HG03196 (cell line): ENCODE data around the gene TECTA.

ENCODE experiments used
- ATAC-seq: cut with Tn5 transposase; IDR thresholded peaks from one replicate; pipeline ENCODE4 v1.9.1; 2021; ENCODE audit not compliant: unreplicated experiment

The TECTA gene

DNA sequence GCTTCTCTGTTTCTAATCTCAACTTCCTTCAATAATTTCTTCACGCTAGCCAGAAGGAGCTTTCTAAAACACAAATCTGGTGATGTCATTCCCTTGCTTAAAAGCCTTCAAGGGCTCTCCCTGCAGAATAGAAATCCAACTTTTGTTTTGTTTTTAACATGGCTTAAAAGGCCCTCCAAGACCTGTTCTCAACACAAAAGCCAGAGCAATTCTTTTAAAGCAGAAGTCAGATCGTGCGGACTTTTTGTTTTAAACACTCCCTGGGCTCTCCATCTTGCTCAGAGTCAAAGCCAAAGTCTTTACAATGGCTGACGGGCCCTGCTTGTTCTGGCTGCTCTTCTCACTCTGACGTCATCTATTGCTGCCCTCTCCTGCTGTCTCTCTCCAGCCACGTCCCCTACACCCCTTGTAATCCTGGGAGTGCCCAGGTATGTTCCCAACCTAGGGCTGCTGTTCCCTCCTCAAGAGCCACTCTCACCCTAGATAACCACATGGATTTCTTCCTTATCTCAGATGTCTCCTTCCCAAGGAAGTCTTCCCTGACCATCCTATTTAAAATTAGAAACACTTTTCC is 22.5 kb downstream of the TECTA start:
- no peak for ATAC-seq

DNA sequence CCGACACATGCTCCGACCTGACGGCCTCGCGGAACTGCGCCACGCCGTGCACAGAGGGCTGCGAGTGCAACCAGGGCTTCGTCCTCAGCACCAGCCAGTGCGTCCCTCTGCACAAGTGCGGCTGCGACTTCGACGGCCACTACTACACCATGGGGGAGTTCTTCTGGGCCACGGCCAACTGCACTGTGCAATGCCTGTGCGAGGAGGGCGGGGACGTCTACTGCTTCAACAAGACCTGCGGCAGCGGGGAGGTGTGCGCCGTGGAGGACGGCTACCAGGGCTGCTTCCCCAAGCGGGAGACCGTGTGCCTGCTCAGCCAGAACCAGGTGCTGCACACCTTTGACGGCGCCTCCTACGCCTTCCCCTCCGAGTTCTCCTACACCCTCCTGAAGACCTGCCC is 26.8 kb downstream of the TECTA start:
- no peak for ATAC-seq

DNA sequence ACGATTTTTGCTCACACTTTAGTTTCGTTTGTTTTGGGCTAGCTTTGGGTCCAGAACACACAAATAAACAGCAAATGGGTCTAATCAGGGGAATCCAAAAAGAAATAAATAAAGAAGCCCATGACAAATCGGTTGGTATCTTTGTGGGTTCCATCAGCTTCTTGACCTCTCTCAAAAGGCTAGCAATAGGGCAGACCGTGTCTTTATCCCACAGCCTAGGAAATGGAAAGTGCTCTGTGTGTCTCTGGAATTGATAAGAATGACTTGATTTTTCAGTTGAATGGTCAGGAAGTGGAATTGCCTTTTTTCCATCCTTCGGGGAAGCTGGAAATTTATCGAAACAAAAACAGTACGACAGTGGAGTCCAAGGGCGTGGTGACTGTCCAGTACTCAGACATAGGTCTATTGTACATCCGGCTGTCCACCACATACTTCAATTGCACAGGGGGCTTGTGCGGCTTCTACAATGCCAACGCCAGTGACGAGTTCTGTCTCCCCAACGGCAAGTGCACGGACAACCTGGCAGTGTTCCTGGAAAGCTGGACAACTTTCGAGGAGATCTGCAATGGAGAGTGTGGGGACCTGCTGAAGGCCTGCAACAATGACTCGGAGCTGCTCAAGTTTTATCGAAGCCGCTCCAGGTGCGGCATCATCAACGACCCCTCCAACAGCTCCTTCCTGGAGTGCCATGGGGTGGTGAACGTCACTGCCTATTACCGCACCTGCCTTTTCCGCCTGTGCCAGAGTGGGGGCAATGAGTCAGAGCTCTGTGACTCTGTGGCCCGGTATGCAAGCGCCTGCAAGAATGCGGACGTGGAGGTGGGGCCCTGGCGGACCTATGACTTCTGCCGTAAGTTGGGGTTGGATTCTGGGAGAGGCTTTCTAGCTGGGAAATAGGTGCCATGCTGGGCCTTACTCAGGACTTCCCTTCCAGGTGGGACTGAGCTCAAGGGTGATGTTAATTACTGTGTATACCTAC is 28.6 kb downstream of the TECTA start:
- no peak for ATAC-seq

DNA sequence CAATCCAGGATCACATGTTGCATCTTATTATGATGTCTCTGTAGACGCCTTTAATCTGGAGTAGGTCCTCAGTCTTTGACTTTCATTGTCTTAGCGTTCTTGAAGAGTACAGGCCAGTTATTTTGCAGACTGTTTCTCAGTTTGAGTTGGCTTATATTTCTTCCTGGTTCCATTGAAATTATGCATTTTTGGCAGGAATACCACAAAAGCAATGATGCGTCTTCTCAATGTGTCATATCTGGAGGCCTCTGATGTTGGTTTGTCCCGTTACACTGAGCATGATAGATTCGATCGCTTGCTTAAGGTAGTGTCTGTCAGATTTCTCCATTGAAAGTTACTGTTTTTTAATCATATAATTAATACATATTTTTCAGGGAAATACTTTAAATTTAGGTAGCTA is 30.6 kb downstream of the TECTA start:
- no peak for ATAC-seq

DNA sequence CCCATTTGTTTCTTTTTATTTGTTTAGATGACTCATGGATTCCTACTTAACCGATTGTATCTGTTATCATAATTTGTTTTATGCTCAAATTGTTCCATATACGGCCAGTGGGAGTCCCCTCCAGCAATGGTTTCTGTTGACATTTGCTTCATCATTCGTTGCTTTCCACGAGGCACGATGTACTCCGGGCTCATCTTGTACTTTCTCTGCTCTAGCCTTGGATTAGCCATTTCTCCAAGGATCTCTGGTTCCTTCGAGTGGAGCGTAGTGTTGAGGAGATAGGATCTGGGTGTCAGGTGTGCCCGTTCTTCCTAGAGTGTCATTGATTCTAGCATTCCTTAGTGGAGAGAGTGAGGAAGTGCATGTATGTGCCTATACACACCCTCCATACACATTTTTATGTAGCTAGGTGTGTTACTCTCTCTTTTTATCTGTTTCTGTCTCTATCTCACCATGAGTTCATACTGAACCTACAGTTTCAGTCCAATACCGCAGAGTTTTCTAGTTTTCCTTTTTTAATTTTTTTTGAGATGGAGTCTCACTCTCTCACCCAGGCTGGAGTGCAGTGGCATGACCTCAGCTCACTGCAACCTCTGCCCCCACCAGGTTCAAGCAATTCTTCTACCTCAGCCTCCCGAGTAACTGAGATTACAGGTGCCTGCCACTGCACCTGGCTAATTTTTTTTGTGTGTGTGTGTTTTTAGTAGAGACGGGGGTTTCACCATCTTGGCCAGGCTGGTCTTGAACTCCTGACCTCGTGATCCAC is 31.4 kb downstream of the TECTA start:
- ATAC-seq: no peak

DNA sequence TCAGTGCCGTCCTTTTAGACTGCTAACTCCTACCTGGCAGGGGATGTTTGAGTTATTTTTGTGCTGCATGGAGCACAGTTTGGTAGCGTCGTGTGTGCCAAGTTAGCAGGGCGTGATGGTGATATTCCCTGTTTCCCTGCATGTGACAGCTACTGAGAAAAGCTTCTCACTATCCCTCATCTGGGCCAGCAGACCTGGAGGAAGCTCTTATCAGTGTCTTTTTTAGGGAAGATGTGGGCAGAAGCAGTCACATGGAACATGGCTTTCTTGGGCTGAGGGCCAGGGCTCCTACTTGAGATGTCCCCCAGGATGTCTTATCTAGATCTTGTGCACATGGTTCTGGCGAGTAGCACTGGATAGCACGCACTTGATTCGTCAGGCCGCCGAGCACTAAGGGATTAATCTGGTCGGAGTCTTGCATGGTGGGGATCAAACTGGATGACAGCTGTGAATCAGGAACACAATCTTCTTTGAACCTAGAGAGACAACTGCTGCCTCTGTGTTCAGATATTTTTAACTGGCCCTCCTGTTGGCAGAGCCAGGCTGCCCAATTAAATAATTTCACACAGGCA is 33.8 kb downstream of the TECTA start:
- no peak for ATAC-seq

DNA sequence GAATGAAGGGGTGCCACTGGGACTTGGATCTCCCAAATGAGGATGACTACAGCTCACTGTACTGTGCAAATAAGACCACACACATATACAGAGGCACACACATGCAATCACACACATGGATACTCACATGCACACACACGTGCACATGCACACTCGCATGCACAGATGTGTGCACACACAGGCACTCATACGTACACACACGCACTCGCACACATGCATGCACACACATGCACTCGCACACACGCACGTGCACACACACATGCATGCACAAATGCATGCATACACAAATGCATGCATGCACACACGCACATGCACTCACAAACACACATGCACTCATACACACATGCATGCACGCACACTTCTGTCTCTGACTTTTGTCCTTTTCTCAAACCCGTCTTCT is 36.0 kb downstream of the TECTA start:
- ATAC-seq: no peak

DNA sequence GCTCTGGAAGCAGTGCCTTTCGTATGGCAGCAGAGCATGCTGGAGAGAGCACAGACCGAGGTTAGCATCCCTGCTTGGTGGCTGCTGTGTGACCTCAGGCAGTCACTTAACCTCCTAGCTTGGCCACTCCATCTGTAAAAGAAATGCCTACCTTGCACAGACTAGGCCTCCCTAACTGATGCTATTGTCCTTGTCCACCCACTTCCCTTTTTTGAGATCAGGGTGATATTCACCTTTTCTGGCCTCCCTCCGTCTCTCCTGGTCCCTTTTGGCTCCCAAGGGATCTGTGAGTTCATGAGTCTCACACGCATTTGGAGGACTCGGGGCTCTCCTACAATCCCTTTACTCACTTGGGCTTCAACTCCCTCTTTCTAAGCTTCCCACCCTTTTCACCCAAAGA is 37.2 kb downstream of the TECTA start:
- ATAC-seq: no peak

DNA sequence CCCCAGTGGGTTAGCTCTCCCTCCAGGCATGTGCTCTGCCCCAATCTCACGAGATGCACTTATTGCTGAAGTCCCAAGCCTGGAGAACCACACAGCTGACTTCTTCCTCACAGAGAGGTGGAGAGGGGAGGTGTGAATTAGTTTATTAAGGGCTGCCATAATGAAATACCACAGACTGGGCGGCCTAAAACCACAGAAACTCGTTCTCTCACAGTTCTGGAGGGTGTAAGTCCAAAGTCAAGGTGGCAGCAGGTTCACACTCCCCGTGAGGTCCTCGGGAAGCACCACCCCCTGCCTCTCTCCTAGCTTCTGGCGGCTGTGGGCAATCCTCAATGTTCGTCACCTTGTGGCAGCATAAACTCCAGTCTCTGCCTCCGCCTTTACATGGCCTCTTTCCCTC is 39.3 kb downstream of the TECTA start:
- ATAC-seq: no peak

DNA sequence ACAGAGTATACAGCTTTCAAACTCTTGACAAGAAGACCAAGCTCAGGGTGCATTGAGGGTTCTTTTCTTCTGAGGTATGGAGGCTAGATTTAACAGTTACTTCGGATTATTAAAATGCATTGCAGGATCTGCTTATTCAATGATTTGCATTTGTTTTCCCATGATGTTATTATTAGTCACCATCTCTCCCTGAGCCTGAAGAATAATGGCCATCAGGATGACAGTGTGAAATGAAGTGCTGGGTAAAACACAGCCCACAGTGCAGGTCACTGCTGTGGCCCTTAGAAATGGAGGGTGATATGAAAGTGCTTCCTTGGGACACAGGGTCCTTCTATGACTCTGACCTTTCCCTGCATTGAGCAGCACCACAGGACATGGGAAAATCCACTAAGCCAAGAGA is 40.0 kb downstream of the TECTA start:
- ATAC-seq: no peak

DNA sequence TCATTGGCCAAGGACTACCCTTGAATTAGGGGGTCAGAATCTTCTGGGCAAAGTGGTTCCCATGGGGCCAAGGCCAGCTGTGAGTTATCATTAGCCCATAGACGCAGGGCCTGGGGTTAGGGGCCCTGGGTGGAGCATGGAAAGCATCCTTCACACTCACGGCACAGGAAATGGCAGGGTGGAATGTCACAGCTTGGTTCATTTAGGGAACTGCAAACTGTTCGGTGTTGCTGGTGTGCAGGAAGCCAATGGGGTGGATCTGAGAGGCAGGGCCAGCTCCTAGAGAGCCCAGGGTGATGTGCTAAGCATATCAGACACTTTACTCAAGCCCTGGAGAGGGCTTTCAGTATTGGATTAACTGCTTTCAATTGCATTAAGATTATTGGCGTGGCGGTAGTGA is 42.9 kb downstream of the TECTA start:
- no peak for ATAC-seq

DNA sequence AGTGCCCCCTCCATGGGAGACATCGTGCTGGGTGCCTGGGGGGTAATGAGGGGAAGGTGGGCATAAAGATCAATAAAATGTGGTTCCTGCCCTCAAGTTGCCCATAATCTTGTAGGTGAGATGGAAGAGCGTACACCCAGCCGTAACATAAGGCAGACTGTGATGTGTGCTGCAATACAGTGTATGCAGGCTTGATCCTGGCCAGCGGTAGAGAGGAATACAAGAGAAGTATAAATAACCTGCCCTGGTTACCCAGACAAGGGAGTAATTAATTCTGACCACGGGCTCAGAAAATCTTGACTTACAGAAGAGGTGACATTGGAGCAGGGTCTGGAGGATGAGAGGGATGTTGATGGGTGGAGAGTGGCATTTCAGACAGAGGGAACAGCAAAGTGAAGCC is 43.7 kb downstream of the TECTA start:
- no peak for ATAC-seq

DNA sequence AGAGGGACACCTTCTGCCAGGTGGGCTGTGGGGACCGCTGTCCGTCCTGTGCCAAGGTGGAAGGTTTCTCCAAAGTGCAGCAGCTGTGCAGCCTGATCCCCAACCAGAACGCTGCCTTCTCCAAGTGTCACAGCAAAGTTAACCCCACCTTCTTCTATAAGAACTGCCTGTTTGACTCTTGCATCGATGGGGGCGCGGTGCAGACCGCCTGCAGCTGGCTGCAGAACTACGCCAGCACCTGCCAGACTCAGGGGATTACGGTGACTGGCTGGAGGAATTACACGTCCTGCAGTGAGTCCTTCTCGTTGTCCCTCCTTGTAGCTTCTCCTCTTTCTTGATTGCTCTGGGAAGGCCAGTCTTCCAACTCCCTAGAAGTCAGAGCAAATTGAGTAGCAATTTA is 44.8 kb downstream of the TECTA start:
- no peak for ATAC-seq

DNA sequence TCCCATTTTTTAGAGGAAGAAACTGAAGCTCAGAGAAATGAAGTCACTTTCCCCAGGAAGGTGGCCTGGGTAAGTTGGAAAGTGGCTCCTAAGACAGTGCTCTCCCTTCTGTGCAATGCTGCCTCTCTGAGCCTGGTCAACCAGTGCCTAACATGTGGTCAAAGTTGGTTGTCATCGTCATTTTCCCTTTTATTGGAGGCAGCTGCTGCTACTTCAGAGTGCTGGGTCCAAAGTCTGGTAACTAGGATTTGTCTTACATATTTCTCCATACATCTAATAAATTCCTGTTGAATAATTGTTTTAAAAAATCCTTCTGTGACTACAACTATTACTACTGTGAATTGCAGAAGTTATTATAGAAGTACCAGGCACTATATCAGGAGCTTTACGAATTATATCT is 48.1 kb downstream of the TECTA start:
- no peak for ATAC-seq

DNA sequence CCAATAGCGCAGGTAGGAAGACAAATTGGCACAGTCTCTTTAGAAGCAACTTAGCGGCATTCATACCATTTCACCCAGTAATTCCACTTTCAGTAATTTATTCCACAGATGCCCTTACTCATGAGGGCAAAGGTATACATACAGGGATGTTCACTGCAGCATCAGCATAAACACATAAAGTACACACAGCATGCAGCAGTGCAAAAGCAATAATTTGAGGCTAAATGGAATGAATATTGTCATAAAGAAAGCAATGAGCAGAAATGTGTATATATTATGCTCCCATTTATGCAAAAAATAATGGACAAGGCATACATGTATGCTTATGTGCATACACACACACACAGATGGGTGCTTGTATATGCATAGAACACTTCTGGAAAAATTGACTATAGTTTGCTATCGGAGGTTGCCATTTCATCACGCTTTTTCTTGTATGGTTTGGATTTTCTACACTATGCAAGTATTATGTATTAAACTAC is 50.2 kb downstream of the TECTA start:
- no peak for ATAC-seq

DNA sequence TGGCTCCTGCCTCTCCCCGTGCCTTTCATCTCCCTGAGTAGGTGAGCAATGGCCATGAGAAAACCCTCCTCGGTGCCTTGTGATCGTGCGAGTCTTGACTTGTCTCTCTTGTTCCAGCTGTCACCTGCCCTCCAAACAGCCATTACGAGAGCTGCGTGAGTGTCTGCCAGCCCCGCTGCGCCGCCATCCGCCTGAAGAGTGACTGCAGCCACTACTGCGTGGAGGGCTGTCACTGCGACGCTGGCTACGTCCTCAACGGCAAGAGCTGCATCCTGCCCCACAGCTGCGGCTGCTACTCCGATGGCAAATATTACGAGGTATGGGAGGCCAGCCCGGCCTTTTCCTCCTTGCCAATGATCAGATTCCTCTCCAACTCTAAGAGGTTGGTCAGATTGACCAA is 51.7 kb downstream of the TECTA start:
- no peak for ATAC-seq

DNA sequence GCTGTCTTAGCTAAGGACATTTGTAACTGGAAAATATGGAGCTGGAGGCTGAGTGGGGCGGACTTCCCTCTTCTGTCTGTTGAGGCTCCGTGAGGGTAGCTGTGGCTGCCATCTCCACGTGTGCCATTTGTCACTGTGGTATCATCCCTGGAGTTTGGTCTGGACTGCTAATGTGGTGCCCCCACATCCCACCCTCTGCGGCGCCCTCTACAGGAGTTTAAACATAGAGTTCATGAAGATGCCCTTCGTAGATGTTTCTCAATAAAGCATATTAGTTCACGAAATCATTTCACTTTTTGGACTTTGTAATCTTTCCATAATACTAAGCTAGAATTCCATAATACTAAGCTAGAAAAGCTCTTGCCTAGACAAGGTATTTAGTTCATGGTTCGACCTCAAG is 52.4 kb downstream of the TECTA start:
- no peak for ATAC-seq

DNA sequence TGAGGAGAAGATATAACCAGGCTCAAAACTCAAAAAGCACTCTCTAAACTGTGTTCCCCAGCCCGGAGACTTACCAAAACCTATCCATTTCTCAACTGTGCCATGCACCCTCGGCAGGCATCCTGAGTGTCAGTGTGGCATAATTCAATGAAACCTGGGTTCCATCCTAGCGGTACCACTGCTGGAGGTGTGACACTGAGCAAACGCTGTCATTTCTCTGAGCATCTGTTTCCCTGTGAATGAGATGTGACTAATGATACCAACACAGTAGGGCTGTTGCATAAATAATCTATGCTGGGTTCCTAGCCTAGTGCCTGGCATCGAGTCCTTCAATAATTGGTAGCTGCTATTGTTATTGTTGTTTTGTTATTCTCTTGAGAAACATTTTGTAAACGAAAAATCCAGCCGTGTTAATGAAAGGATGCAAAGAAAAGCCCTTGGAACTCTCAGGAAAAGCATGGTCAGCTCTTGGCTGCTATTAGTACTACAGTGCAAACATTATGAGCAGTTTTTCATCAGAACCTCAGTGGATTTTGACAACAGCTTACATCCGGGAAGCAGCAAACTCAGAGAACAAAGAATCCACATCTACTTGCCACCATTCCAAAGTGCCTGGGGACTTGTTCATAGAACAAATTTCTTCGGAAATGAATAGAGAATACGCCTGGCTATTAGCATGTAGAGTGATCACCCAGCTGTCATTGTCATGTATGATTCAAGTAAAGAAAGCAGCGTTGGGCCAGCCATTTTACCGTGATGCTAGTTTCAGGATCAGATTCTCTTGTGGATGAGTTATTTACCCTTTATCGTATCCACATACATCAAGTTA is 53.7 kb downstream of the TECTA start:
- ATAC-seq: no peak

DNA sequence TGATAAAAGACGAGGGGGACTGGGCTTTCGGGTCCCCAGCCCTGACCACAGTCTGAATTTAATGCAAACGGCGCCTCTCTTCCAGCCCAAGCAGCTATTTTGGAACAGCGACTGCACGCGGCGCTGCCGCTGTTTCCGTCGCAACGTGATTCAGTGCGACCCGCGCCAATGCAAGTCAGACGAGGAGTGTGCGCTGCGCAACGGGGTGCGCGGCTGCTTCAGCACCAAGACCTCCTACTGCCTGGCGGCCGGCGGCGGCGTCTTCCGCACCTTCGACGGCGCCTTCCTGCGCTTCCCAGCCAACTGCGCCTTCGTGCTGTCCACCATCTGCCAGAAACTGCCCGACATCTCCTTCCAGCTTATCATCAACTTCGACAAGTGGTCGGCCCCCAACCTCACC is 56.7 kb downstream of the TECTA start:
- no peak for ATAC-seq

DNA sequence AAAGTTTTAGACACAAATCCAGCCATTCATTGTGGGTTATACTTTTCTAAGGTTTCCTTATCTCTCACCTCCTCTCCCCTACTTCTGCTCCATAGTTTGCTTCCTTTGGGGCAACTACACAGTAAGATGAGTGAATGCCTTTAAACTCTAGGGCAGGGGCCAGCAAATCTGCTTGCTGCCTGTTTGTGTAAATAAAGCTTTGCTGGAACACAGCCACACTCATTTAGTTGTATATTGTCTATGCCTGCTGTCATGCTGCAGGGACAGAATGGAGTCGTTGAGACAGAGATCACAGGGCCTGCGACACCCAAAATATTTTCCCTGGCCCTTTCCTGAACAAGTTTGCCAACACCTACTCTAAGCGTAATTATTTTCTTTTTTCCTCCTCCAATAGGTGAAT is 58.7 kb downstream of the TECTA start:
- ATAC-seq: no peak
